ENCODE data around the gene PTGER1.

GRCh38 chr19:14496834-14497227 is 21.7 kb upstream of the PTGER1 start:
- TF ChIP-seq EZH2 (IDR thresholded peaks at IDR 0.05; ENCODE audit: insufficient read depth, low read length) (no peak), CTCF (IDR thresholded peaks at IDR 0.05; ENCODE audit: insufficient read depth, low read depth, low read length) (no peak)
